AG04450 (cell line): Measurements from ENCODE around the gene CTXND1. TPM values are rescaled to one million over a fixed set of nuclear protein-coding genes. Genes with fewer than 3 reads are reported as not detected.

Experiments used
- CTCF ChIA-PET: fragments of 300-600, 350-600 bp; formaldehyde crosslinking; extraction: SDS; loops from one replicate; lab custom pipeline; 2022; ENCODE audit warnings: antibody characterized with exemption, inconsistent platforms; lab: Charles Lee
- POLR2A ChIA-PET: fragments of 350-600 bp; formaldehyde crosslinking; extraction: SDS; loops from one replicate; lab custom pipeline; 2021; ENCODE audit warnings: antibody characterized with exemption, inconsistent platforms; lab: Yijun Ruan, JAX
- DNase-seq: peaks from one replicate; pipeline ENCODE4 v3.0.0-alpha.2; 2011; ENCODE audit warnings: low read depth, low spot score
- H3K27ac ChIP-seq: one replicate; pipeline ENCODE4 v1.5.1; 2012; ENCODE audit warnings: low read depth, low read length, control low read depth
- H3K27me3 ChIP-seq: one replicate; pipeline ENCODE4 v1.6.0; 2012; ENCODE audit warnings: low read length; ENCODE audit not compliant: control insufficient read depth, insufficient read depth
- H3K4me3 ChIP-seq: 2 replicates; pipeline ENCODE4 v1.5.1; 2011; ENCODE audit warnings: mild to moderate bottlenecking, low read depth, low read length, control low read depth
- H3K9me3 ChIP-seq: 2 replicates; pipeline ENCODE4 v1.5.1; 2012; ENCODE audit warnings: low read length; ENCODE audit not compliant: control insufficient read depth, insufficient read depth
- polyA plus RNA-seq: library from polyadenylated mRNA; depleted of rRNA; stranded (reverse); fragments of >200 nt; gene quantifications from 2 replicates; pipeline ENCODE4 v1.2.3, GENCODE V29; 2011
- TF ChIP-seq, protein P1 (sequence below): IDR thresholded peaks from 2 replicates; pipeline ENCODE4 v1.5.1; 2011; ENCODE audit warnings: low read depth, low read length, control low read depth, inconsistent platforms

Gene CTXND1
- polyA plus RNA-seq, 1 experiment: not detected

DNA sequence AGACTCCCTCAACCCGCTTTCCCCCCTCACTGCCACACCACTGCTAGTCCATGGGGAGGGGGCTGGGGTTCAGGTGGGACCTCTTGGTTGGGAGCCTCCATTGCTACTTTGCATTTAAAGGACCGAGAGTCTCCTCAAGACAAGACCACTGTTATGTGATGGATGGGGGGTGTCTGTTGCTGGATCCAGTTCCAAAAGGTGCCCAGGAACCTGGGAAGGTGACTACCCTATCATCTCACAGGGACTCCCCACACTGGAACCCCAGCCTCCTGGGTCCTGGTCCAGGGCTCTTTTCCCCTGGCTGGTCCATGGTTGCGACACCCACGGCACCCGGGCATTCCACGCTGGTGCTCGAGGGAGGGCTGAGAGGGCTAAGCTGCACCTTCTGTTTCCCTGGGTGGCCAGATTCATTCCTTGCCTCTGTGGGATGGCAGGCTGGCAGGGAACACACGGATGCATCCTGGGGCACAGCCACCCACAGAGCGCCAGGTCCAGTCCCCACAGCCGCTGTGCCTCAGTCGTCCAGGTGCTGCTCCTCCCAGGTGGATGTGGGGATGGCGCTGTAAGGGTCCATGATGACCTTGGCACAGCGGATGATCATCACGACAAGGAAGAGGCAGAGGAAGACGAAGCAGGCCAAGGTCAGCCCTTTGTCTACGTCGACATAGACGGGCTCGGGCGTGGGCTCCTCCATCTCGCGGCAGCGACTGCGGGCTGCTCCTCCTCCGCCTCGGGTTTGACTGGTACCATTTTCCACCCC is 50.6 kb downstream of the CTXND1 start:
- Histone ChIP-seq H3K9me3 (no peaks in the 10 kb centered on the region; the same call in 1 of the 2 replicates), H3K4me3 (no peak overlapping the region), H3K27me3 (peaks cover 19% of the 10 kb centered on the region), H3K27ac (no peak overlapping the region)
- DNase-seq: no peak
- TF ChIP-seq, protein P1, sequence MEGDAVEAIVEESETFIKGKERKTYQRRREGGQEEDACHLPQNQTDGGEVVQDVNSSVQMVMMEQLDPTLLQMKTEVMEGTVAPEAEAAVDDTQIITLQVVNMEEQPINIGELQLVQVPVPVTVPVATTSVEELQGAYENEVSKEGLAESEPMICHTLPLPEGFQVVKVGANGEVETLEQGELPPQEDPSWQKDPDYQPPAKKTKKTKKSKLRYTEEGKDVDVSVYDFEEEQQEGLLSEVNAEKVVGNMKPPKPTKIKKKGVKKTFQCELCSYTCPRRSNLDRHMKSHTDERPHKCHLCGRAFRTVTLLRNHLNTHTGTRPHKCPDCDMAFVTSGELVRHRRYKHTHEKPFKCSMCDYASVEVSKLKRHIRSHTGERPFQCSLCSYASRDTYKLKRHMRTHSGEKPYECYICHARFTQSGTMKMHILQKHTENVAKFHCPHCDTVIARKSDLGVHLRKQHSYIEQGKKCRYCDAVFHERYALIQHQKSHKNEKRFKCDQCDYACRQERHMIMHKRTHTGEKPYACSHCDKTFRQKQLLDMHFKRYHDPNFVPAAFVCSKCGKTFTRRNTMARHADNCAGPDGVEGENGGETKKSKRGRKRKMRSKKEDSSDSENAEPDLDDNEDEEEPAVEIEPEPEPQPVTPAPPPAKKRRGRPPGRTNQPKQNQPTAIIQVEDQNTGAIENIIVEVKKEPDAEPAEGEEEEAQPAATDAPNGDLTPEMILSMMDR: no peak
- ChIA-PET POLR2A (no interaction called here), CTCF (no interaction called here)

DNA sequence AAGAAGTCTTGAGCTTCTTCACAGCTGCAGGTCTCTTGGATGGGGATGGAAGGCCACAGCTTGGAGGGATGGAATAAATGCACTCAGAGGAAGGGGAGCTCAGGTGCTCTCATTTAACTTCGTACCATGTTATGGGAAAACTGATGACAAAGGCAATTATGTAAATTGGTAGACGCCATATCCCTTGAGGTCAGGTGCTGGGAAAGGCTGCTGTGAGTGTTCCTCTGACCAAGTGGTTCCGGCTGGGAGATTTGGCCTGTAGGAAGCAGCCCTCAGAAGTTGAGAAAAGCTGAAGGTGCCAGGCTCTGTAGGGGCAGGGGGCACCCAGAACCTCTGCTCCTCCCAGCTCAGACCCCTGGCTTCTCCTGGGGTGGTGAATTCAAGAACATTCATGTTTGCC is 52.1 kb downstream of the CTXND1 start:
- CTCF ChIA-PET: no interaction called here

DNA sequence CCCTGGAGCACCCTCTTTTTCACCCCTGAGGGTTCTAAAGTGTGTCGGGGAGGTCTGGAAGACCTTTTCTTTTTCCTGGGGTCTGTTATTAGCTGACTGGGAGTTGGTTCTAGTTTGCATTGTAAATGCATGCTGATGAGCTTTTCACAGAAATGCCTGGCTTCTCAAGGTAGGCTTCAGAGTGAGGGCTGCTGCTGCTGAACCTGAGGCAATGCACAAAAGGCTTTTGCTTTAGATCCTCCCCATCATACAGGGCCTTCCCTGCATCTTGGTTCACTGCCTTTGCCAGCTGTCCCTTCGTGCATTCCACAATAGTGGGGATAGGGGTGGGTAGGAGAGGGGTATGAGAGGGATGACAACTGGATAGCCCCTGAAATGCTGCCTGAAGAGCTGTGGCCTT is 52.6 kb downstream of the CTXND1 start:
- Histone ChIP-seq H3K4me3 (no peak overlapping the region), H3K27me3 (peaks cover 17% of the 10 kb centered on the region), H3K9me3 (no peaks in the 10 kb centered on the region; the same call in 1 of the 2 replicates), H3K27ac (no peak overlapping the region)
- TF ChIP-seq, protein P1: no peak
- POLR2A ChIA-PET: no interaction called here
- DNase-seq: no peak
- CTCF ChIA-PET: no interaction called here

More for the DNA sequence above, 52.1 kb downstream of the CTXND1 start:
- Histone ChIP-seq H3K27me3 (peaks cover 17% of the 10 kb centered on the region), H3K27ac (no peak overlapping the region), H3K9me3 (no peaks in the 10 kb centered on the region; the same call in 1 of the 2 replicates), H3K4me3 (no peak overlapping the region)
- no peak for DNase-seq
- TF ChIP-seq, protein P1: no peak
- POLR2A ChIA-PET: no interaction called here

DNA sequence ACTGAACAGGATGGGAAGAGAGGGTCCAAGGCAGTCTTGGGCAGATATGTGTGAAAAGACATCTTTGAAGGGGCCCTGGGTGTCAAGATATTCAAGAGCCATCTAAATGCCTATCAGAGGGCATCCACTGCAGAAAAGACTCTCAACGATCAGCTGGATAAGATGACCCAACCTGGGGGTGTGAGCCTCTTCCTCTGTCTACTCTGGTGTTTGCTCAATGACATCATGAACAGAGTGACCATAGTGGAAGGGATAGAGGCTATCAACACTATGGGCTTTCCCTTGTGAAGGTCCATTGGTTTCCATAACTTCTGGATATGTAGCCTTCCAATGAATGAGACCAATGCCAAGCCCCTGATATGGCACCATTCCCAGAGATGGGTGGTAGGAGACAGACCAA is 57.1 kb downstream of the CTXND1 start:
- Histone ChIP-seq H3K4me3 (no peak overlapping the region), H3K27ac (no peak overlapping the region), H3K9me3 (no peaks in the 10 kb centered on the region), H3K27me3 (peaks cover 9% of the 10 kb centered on the region)
- CTCF ChIA-PET: no interaction called here
- POLR2A ChIA-PET: no interaction called here
- TF ChIP-seq, protein P1: no peak
- no peak for DNase-seq

DNA sequence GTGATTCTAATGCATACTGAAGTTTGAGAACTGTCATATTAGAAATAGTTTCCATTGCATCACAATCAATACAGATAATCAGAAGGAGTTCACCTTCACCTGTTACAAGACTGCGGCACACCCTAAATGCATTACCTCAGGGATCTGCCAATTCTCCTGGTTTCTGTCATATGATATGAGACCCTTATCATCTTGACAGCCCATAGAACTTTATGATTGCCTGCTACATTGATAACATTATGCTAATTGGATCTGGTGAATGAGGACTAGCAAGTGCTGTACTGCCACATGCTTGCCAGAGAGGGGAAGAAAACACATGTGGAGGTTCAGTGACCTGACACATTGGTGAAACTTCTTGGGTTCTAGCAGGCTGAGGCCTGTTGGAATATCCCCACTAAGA is 57.8 kb downstream of the CTXND1 start:
- ChIA-PET CTCF (no interaction called here), POLR2A (no interaction called here)
- TF ChIP-seq, protein P1: no peak
- Histone ChIP-seq H3K4me3 (no peak overlapping the region), H3K27ac (no peak overlapping the region), H3K9me3 (no peaks in the 10 kb centered on the region), H3K27me3 (peaks cover 5% of the 10 kb centered on the region)
- no peak for DNase-seq
